SU-DHL-6 (cell line): ENCODE results near the gene POM121L2.

Experiments used
- H2AFZ ChIP-seq: fragments of 200-600 bp; sonication (generic); 2 replicates; pipeline ENCODE4 v1.6.1; 2014; ENCODE audit warnings: low read depth, mild to moderate bottlenecking, moderate library complexity, mixed read lengths, antibody characterized with exemption, low read length; ENCODE audit not compliant: severe bottlenecking
- H3F3A ChIP-seq: fragments of 200-600 bp; shearing (Covaris generic); 2 replicates; pipeline ENCODE4 v1.6.0; 2016; ENCODE audit warnings: antibody characterized with exemption, mild to moderate bottlenecking; ENCODE audit not compliant: insufficient read depth
- H3K27ac ChIP-seq: fragments of 200-600 bp; sonication (generic); 2 replicates; pipeline ENCODE4 v1.5.1; 2016; ENCODE audit warnings: low read depth, mild to moderate bottlenecking, low read length, moderate library complexity, mixed read lengths
- H3K27me3 ChIP-seq: fragments of 200-600 bp; sonication (generic), shearing (Covaris generic); 2 replicates; pipeline ENCODE4 v1.6.0; 2014; ENCODE audit warnings: mild to moderate bottlenecking, low read length
- H3K36me3 ChIP-seq: fragments of 200-600 bp; sonication (generic); 2 replicates; pipeline ENCODE4 v1.6.1; 2014; ENCODE audit warnings: mild to moderate bottlenecking, low read length, mixed read lengths
- H3K4me2 ChIP-seq: fragments of 300-600, 200-600 bp; shearing (Covaris generic), sonication (generic); 2 replicates; pipeline ENCODE4 v1.6.0; 2014; ENCODE audit warnings: low read length, low read depth, mild to moderate bottlenecking; ENCODE audit not compliant: poor library complexity, severe bottlenecking
- H3K4me3 ChIP-seq: fragments of 200-600 bp; sonication (generic); 2 replicates; pipeline ENCODE4 v1.5.1; 2014; ENCODE audit warnings: antibody characterized with exemption, low read length, mild to moderate bottlenecking, mixed read lengths; ENCODE audit not compliant: insufficient read depth, poor library complexity, severe bottlenecking
- H3K79me2 ChIP-seq: fragments of 200-600 bp; sonication (generic); 2 replicates; pipeline ENCODE4 v1.6.1; 2014; ENCODE audit warnings: mild to moderate bottlenecking, low read length, moderate library complexity; ENCODE audit not compliant: insufficient read depth
- H3K9ac ChIP-seq: fragments of 200-600 bp; sonication (generic); 2 replicates; pipeline ENCODE4 v1.7.0; 2014; ENCODE audit warnings: mild to moderate bottlenecking, low read length
- H3K9me2 ChIP-seq: fragments of 200-600 bp; sonication (generic); replicated peaks from 2 replicates; pipeline ENCODE4 v1.6.1; 2014; ENCODE audit warnings: low read length; ENCODE audit not compliant: insufficient read depth
- H3K9me3 ChIP-seq: fragments of 200-600 bp; sonication (generic); 2 replicates; pipeline ENCODE4 v1.6.1; 2014; ENCODE audit warnings: low read length, mixed read lengths; ENCODE audit not compliant: insufficient read depth
- H4K20me1 ChIP-seq: fragments of 200-600 bp; sonication (generic); 2 replicates; pipeline ENCODE4 v1.6.1; 2014; ENCODE audit warnings: low read depth, mild to moderate bottlenecking, antibody characterized with exemption, low read length, moderate library complexity, mixed read lengths
- EZH2phosphoT487 ChIP-seq: fragments of 200-600 bp; sonication (generic), shearing (Covaris generic); conservative IDR thresholded peaks from 2 replicates; pipeline ENCODE4 v1.6.1; 2018; ENCODE audit warnings: mild to moderate bottlenecking, antibody characterized with exemption, low read length, moderate library complexity, mixed read lengths
- TF ChIP-seq, protein P1 (sequence below): fragments of 200-600 bp; sonication (generic); IDR thresholded peaks from one replicate; pipeline ENCODE4 v1.5.1; 2017; ENCODE audit warnings: antibody characterized with exemption, mild to moderate bottlenecking, low read length, moderate library complexity; ENCODE audit not compliant: insufficient read depth, poor library complexity, severe bottlenecking

The POM121L2 gene

DNA sequence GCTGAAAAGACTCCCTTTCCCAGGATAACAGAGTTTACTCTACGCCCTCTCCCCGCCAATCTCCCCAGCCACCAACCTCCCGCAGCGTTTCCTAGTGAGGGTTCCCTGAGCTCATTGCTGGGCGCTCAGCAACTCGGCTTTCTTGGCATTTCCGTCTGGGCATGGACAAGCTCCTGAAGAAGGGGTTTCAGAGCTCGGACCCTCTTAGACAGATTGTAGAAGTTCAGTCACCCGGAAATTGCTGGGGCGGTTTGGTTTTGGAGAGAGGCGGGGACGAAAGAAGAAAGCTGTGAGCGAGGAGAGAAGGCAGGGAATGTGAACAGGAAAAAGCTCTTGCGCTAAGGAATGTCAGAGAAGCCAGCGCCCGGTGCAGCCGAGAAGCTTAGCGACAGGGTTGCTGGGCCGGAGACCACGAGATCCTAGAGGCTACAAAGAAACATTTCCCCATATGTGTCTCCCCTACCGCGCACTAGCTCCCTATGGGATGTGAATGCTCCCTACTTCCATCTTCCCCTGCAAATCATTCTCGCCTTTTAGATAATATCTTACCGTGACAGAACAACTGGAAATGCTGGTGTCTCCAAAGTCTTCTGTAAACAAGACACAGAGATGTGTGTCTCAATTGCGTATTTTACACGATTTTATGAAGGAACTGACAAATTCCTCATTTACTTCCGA lies 15.8 kb downstream of the POM121L2 start:
- no peaks in the 10 kb centered on the region for H3K27me3 ChIP-seq

GRCh38 chr6:27295301-27296079 lies 16.6 kb downstream of the POM121L2 start:
- no peak overlapping the region for H2AFZ ChIP-seq
- no peak overlapping the region for H3K4me2 ChIP-seq

More for the DNA sequence above, 15.8 kb downstream of the POM121L2 start:
- no peak overlapping the region for H3K4me2 ChIP-seq
- no peaks in the 10 kb centered on the region for H3K9me3 ChIP-seq
- H3K9ac ChIP-seq = no peak overlapping the region
- no peak overlapping the region for H2AFZ ChIP-seq
- no peaks in the 10 kb centered on the region for H4K20me1 ChIP-seq
- no peak overlapping the region for H3K4me3 ChIP-seq
- no peaks in the 10 kb centered on the region for H3F3A ChIP-seq
- H3K27ac ChIP-seq = no peak overlapping the region
- H3K79me2 ChIP-seq = no peaks in the 10 kb centered on the region
- H3K9me2 ChIP-seq = no peaks in the 10 kb centered on the region
- TF ChIP-seq, protein P1, sequence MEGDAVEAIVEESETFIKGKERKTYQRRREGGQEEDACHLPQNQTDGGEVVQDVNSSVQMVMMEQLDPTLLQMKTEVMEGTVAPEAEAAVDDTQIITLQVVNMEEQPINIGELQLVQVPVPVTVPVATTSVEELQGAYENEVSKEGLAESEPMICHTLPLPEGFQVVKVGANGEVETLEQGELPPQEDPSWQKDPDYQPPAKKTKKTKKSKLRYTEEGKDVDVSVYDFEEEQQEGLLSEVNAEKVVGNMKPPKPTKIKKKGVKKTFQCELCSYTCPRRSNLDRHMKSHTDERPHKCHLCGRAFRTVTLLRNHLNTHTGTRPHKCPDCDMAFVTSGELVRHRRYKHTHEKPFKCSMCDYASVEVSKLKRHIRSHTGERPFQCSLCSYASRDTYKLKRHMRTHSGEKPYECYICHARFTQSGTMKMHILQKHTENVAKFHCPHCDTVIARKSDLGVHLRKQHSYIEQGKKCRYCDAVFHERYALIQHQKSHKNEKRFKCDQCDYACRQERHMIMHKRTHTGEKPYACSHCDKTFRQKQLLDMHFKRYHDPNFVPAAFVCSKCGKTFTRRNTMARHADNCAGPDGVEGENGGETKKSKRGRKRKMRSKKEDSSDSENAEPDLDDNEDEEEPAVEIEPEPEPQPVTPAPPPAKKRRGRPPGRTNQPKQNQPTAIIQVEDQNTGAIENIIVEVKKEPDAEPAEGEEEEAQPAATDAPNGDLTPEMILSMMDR = no peak
- TF ChIP-seq EZH2phosphoT487 = no peak
- H3K36me3 ChIP-seq = no peaks in the 10 kb centered on the region

GRCh38 chr6:27294409-27294808 lies 17.7 kb downstream of the POM121L2 start:
- Histone ChIP-seq H3K4me2 (no peak overlapping the region), H3K27ac (no peak overlapping the region), H3F3A (no peaks in the 10 kb centered on the region), H3K9ac (no peak overlapping the region), H3K27me3 (no peaks in the 10 kb centered on the region), H3K9me2 (no peaks in the 10 kb centered on the region), H3K9me3 (no peaks in the 10 kb centered on the region), H4K20me1 (no peaks in the 10 kb centered on the region), H2AFZ (no peak overlapping the region), H3K79me2 (no peaks in the 10 kb centered on the region), H3K4me3 (no peak overlapping the region), H3K36me3 (no peaks in the 10 kb centered on the region)
- TF ChIP-seq, protein P1 = no peak
- TF ChIP-seq EZH2phosphoT487 = no peak

More at GRCh38 chr6:27295301-27296079, 16.6 kb downstream of the POM121L2 start:
- Histone ChIP-seq H3K9ac (no peak overlapping the region), H3K27ac (no peak overlapping the region), H3K36me3 (no peaks in the 10 kb centered on the region), H3K79me2 (no peaks in the 10 kb centered on the region), H3K9me2 (no peaks in the 10 kb centered on the region), H3F3A (no peaks in the 10 kb centered on the region), H3K4me3 (no peak overlapping the region), H3K9me3 (no peaks in the 10 kb centered on the region), H3K27me3 (no peaks in the 10 kb centered on the region), H4K20me1 (no peaks in the 10 kb centered on the region)
- TF ChIP-seq, protein P1 = no peak
